Epithelial cell of prostate (primary cell): ENCODE results near the gene MRPS14.
A peak's percentile ranks its signal among the peaks of the same experiment; 100 is the strongest.
"Not testable (repeated sequence)": the region's sequence is repeated elsewhere in the genome, so short reads cannot be mapped to it uniquely, and the experiment has no call there.

Experiments
- DNase-seq: peaks from one replicate; pipeline ENCODE4 v3.0.0-alpha.2; 2011; ENCODE audit warnings: low read depth, low spot score
- H3K27ac ChIP-seq: fragments of 450-650 bp; 2 replicates; pipeline ENCODE4 v1.5.1; 2017; ENCODE audit warnings: mild to moderate bottlenecking

MRPS14 gene

GRCh38 chr1:175024773-175025172 lies 1.5 kb upstream of the MRPS14 start:
- no peak for DNase-seq
- no peak overlapping the region for H3K27ac ChIP-seq

- DNase-seq, result not testable (repeated sequence)
- H3K27ac ChIP-seq, result peak overlapping the region; percentile 69
Measured at GRCh38 chr1:175023922-175024242, 657 bp upstream of the MRPS14 start.

DNA sequence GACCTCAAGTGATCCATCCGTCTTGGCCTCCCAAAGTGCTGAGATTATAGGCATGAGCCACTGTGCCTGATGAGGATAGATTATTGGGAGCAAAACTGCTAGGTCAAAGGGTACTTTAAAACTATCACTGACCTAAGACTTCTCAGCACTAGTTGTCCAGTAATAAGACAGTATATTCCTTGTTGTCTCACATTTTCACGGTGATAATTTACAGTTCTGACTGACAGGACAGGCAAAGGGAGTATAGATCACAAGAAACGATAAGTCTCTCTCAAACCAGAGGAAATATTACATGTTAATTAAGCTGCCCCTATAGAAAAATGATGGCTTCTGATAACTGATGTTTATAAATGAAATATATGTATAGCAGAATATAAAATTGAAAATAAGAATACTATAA lies 3.7 kb downstream of the MRPS14 start:
- no peak for DNase-seq
- no peak overlapping the region for H3K27ac ChIP-seq

DNA sequence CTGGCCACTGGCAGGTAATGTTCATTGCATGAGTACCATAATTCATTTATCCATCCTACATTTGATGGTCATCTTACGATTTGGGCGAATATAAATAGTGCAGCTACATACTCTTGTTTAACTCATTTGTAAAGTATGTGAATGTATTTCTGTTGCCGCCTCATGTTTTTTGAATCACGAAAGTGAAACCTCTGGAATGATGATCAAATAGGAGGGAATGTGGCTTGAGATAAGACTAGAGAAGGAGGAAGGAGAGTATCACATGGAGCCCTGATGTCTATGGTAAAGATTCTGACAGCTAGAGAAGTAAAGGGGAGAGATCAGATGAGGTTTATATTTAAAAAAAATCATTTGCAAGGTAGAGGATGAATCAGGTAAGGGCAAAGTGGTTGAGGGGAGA lies 8.0 kb downstream of the MRPS14 start:
- no peak for DNase-seq
- no peak overlapping the region for H3K27ac ChIP-seq

DNA sequence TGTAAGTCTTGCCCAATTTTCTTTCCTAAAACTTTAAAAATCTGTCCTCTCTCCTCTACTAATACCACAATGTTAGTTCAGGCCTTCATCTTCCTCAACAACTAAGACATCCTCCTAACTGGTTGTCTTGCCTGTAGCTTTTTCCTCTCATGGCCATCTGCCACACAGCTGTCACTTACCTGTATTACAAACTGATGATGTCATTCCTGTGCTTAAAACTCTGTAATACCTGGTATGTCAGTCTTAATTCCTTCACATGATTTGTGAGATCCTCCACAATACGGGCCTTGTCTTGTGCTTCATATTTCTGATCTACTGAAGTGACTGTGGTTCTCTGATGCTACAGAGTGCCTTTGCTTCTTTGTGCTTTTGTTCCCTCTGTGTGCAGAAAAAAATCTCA lies 9.8 kb downstream of the MRPS14 start:
- no peak overlapping the region for H3K27ac ChIP-seq
- DNase-seq, result no peak

DNA sequence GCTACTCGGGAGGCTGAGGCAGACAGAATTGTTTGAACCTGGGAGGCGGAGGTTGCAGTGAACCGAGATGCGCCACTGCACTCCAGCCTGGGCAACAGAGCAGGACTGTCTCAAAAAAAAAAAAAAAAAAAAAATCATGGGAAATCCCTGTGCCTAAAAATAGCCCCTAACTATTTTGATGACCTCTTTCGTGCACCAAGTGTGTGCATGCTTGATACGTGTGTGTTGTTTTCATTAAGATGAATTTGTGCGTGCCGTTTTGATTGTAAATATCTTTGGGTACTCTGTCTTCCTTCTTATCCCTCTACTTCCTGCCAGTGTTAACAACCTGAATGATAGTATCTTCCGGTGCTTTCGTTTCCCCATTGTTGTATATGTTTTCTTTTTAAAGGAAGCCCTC lies 13.7 kb downstream of the MRPS14 start:
- no peak overlapping the region for H3K27ac ChIP-seq
- DNase-seq, result no peak

GRCh38 chr1:175005085-175005783 lies 18.0 kb downstream of the MRPS14 start:
- DNase-seq, result no peak
- no peak overlapping the region for H3K27ac ChIP-seq

GRCh38 chr1:175003521-175003920 lies 19.7 kb downstream of the MRPS14 start:
- no peak for DNase-seq
- H3K27ac ChIP-seq, result no peak overlapping the region

DNA sequence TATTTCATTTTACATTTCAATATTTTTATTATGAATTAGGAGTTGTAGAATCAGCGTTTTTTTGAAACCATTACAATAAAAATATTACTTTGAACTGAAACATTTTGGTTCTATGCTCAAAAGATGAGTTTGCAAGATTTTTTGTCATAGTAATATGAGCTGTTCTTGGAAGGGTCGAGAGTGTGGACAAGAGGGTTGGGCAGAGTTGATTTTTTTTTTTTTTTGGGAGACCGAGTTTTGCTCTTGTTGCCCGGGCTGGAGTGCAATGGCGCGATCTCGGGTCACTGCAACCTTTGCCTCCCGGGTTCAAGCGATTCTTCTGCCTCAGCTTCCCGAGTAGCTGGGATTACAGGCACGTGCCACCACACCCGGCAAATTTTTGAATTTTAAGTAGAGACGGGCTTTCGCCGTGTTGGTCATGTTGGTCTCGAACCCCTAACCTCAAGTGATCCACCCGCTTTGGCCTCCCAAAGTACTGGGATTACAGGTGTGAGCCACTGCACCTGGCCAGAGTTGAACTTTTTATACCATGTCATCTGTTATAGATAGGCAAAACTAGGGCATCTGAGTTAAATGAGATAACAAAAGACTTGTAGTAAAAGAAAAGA lies 20.2 kb downstream of the MRPS14 start:
- no peak overlapping the region for H3K27ac ChIP-seq

GRCh38 chr1:175000697-175001187 lies 22.5 kb downstream of the MRPS14 start:
- no peak for DNase-seq
- peak overlapping the region; percentile 95 for H3K27ac ChIP-seq

More for the DNA sequence above, 20.2 kb downstream of the MRPS14 start:
- no peak for DNase-seq

- H3K27ac ChIP-seq, result peak within 1 kb of the TSS; percentile 95
- no peak for DNase-seq
Measured at GRCh38 chr1:174999936-175000696, 23.1 kb downstream of the MRPS14 start, which contains the start of gene CACYBP. CACYBP (plus strand) TSS chr1:174999947; CDS start chr1:175000181, 234 bp downstream.

GRCh38 chr1:174999216-174999935 lies 23.8 kb downstream of the MRPS14 start:
- peak overlapping the region; percentile 95 for H3K27ac ChIP-seq
- peak; percentile 97 for DNase-seq

GRCh38 chr1:174998569-174999215 lies 24.5 kb downstream of the MRPS14 start:
- H3K27ac ChIP-seq, result peak overlapping the region; percentile 95
- DNase-seq, result no peak

DNA sequence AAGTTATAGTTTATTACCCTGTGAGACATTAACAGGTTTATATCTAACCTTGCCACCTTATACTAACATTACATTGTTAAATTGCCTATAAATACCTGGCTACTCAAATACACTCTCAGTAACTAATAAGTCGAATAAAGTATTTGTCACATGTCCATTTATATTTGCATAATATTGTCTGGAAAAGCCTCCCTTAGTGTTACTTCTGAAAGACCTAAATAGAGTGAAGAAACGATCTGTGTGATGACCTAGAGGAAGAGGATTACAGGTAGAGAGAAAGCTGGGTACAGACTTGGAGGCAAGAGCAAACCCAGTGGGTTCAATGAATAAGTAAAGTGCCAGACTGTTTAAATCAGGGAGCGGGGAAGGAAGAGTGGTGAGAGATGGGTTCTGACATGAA lies 26.2 kb downstream of the MRPS14 start:
- DNase-seq, result no peak
- H3K27ac ChIP-seq, result peak overlapping the region; percentile 5

- H3K27ac ChIP-seq, result peak overlapping the region; percentile 5
- no peak for DNase-seq
Measured at GRCh38 chr1:174996476-174996875, 26.7 kb downstream of the MRPS14 start.

GRCh38 chr1:174995916-174996315 lies 27.3 kb downstream of the MRPS14 start:
- DNase-seq, result no peak

GRCh38 chr1:174995121-174995520 lies 28.1 kb downstream of the MRPS14 start:
- no peak for DNase-seq
- H3K27ac ChIP-seq, result no peak overlapping the region

More at GRCh38 chr1:174995916-174996315, 27.3 kb downstream of the MRPS14 start:
- H3K27ac ChIP-seq, result no peak overlapping the region

DNA sequence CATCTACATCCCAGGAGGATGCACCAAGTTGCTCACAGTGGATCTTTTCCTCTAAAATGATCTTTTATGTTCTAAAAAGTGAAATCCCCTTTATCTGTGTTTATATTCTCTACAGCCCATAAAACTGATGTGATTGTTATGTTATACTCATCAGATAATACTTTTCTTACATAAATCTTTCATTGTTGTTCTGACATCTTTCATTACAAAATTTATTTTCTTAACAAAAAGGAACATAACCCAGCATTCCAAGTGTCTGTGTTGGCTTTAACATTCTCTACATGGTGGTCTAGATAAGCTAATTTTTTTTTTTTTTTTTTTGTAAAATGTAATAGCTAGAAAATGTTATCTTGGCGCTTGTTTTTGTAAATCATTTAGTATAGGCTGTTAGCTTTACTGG lies 31.8 kb downstream of the MRPS14 start:
- H3K27ac ChIP-seq, result no peak overlapping the region
- no peak for DNase-seq

- no peak for DNase-seq
Measured at GRCh38 chr1:174990382-174990999, 32.7 kb downstream of the MRPS14 start.

More at GRCh38 chr1:174990382-174990999, 32.7 kb downstream of the MRPS14 start:
- no peak overlapping the region for H3K27ac ChIP-seq
